Vagina (tissue), 2 donors: ENCODE measurements around the gene TOMM40L. TPM values are rescaled to one million over a fixed set of nuclear protein-coding genes. Genes with fewer than 3 reads are reported as not detected.

ENCODE experiments used
- DNase-seq, 2 donors: peaks; one replicate each; pipeline ENCODE4 v3.0.0-alpha.2; 2017; ENCODE audit errors: extremely low spot score in 2 of 2
- H3K27ac ChIP-seq: fragments of 200-600 bp; sonication (generic); one replicate; pipeline ENCODE4 v1.5.1; 2019
- H3K27me3 ChIP-seq: fragments of 200-600 bp; sonication (generic); one replicate; pipeline ENCODE4 v1.5.1; 2019
- H3K36me3 ChIP-seq, 2 donors: fragments of 200-600 bp; sonication (generic); one replicate each; pipeline ENCODE4 v1.5.1; 2017 to 2019
- H3K4me1 ChIP-seq: fragments of 200-600 bp; sonication (generic); one replicate; pipeline ENCODE4 v1.5.1; 2019
- H3K4me3 ChIP-seq, 2 donors: fragments of 200-600 bp; sonication (generic); 1 replicate in 1 of 2; 2 replicates in 1 of 2; pipeline ENCODE4 v1.5.1; 2016 to 2019
- H3K9me3 ChIP-seq: fragments of 200-600 bp; sonication (generic); one replicate; pipeline ENCODE4 v1.5.1; 2019
- CTCF ChIP-seq, 3 experiments: fragments of 450-650 bp in 2 of 3; fragments of 200-600 bp in 1 of 3; sonication (generic) in 1 of 3; IDR thresholded peaks; one replicate each; pipeline ENCODE4 v1.5.1; 2017 to 2019; ENCODE audit warnings: antibody characterized with exemption in 3 of 3, mild to moderate bottlenecking in 2 of 3, moderate library complexity in 2 of 3
- POLR2A ChIP-seq, 2 donors: fragments of 450-650 bp; IDR thresholded peaks; one replicate each; pipeline ENCODE4 v1.6.1; 2017; ENCODE audit warnings: antibody characterized with exemption in 2 of 2, mild to moderate bottlenecking in 2 of 2, moderate library complexity in 2 of 2
- POLR2AphosphoS5 ChIP-seq, 2 donors: sonication (generic); formaldehyde crosslinking; IDR thresholded peaks; one replicate each; pipeline ENCODE4 v1.9.0; 2017; ENCODE audit warnings: antibody characterized with exemption in 2 of 2, mild to moderate bottlenecking in 2 of 2, low read depth in 1 of 2; ENCODE audit not compliant: insufficient read depth in 1 of 2
- intact Hi-C: fragments of 100-400 bp; cut with DNase I; formaldehyde crosslinking; loops from one replicate; pipeline ENCODE4 v1.15.1; 2023
- total RNA-seq: library from RNA; depleted of rRNA; stranded (reverse); fragments of >200 nt; gene quantifications from one replicate; pipeline ENCODE4 v1.2.3, GENCODE V29; 2016

Gene TOMM40L
- total RNA-seq, 1 donor from 2014 or later: 15.0 TPM

- Histone ChIP-seq H3K9me3 (no peaks in the 10 kb centered on the region), H3K4me3 (peak overlapping the region in 1 of 2 donors; percentile 15), H3K27me3 (no peaks in the 10 kb centered on the region), H3K27ac (peak overlapping the region; percentile 56), H3K36me3 (peaks cover 7 to 27% of the 10 kb centered on the region in 2 donors), H3K4me1 (no peaks in the 10 kb centered on the region)
- TF ChIP-seq POLR2A (IDR thresholded peaks at IDR 0.05) (no peak), POLR2AphosphoS5 (IDR thresholded peaks at IDR 0.05; ENCODE audit: insufficient read depth in 1 of 2, low read depth in 1 of 2) (no peak), CTCF (IDR thresholded peaks at IDR 0.05) (no peak)
- intact Hi-C loops: no loop called here
- DNase-seq: no peak
Observed at GRCh38 chr1:161216945-161217712, 8.7 kb upstream of the TOMM40L start.

- TF ChIP-seq POLR2A (IDR thresholded peaks at IDR 0.05): no peak
- TF ChIP-seq CTCF (IDR thresholded peaks at IDR 0.05): no peak
- TF ChIP-seq POLR2AphosphoS5 (IDR thresholded peaks at IDR 0.05; ENCODE audit: insufficient read depth in 1 of 2, low read depth in 1 of 2): no peak
- Histone ChIP-seq H3K4me3 (no peak overlapping the region), H3K27me3 (no peaks in the 10 kb centered on the region), H3K27ac (peak overlapping the region; percentile 56), H3K36me3 (peaks cover 7 to 20% of the 10 kb centered on the region in 2 donors), H3K4me1 (no peaks in the 10 kb centered on the region), H3K9me3 (no peaks in the 10 kb centered on the region)
- no peak for DNase-seq
- intact Hi-C loops: no loop called here
Observed at GRCh38 chr1:161217831-161218230, 8.0 kb upstream of the TOMM40L start.

GRCh38 chr1:161218301-161219077 lies 7.4 kb upstream of the TOMM40L start:
- intact Hi-C loops: no loop called here
- H3K27ac ChIP-seq: no peak overlapping the region
- no peak for DNase-seq
- no peak overlapping the region for H3K4me3 ChIP-seq
- no peaks in the 10 kb centered on the region for H3K9me3 ChIP-seq
- H3K4me1 ChIP-seq: no peaks in the 10 kb centered on the region
- TF ChIP-seq POLR2A (IDR thresholded peaks at IDR 0.05) (no peak), POLR2AphosphoS5 (IDR thresholded peaks at IDR 0.05; ENCODE audit: insufficient read depth in 1 of 2, low read depth in 1 of 2) (no peak), CTCF (IDR thresholded peaks at IDR 0.05) (no peak)
- H3K36me3 ChIP-seq: peaks cover under 1 to 13% of the 10 kb centered on the region in 2 donors
- no peaks in the 10 kb centered on the region for H3K27me3 ChIP-seq

GRCh38 chr1:161219078-161219892 lies 6.6 kb upstream of the TOMM40L start:
- Histone ChIP-seq H3K27ac (no peak overlapping the region), H3K9me3 (no peaks in the 10 kb centered on the region), H3K4me1 (no peaks in the 10 kb centered on the region), H3K4me3 (no peak overlapping the region), H3K27me3 (no peaks in the 10 kb centered on the region), H3K36me3 (peaks cover 0 to 5% of the 10 kb centered on the region in 2 donors)
- TF ChIP-seq POLR2AphosphoS5 (IDR thresholded peaks at IDR 0.05; ENCODE audit: insufficient read depth in 1 of 2, low read depth in 1 of 2): no peak
- no peak for TF ChIP-seq POLR2A (IDR thresholded peaks at IDR 0.05)
- no peak for TF ChIP-seq CTCF (IDR thresholded peaks at IDR 0.05)
- intact Hi-C loops: no loop called here
- no peak for DNase-seq
